Measurements from ENCODE around the gene CSNK1A1. TPM values are rescaled to one million over a fixed set of nuclear protein-coding genes. Genes with fewer than 3 reads are reported as not detected.

The CSNK1A1 gene
- polyA plus RNA-seq, 1 of the 3 experiments (the other 2 are of a cell fraction) = 70.7 TPM

DNA sequence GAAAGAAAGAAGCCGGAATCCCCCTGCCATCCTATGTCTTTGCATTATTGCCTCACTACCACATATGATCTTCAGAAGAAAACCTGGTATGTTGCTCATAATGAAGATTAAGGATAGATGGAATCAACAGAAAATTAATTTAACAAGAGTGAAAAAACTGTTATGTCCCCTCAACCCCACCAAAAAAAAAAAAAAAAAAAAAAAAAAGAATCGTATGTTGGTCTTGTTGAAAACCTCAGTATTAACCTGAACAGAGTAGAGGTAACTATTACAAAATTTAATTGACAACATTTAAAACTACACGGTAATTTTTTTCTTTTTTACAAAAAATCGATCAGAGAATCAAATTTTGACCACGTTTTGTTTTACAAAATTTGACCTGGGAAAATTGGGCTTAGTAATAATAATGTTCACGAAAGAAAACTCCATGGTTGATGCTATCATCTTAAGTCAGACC, 827 bp upstream of the CSNK1A1 start:
- Histone ChIP-seq H4K20me1 (ENCODE audit: insufficient read depth) (peaks cover 7% of the 10 kb centered on the region; the same call in 1 of the 2 replicates), H3K4me2 (peak overlapping the region; percentile 79), H2AFZ (ENCODE audit: low read depth) (peak overlapping the region; percentile 41; the same call in 1 of the 2 replicates), H3K27me3 (ENCODE audit: insufficient read depth) (no peaks in the 10 kb centered on the region), H3K9ac (peak overlapping the region; percentile 100), H3K9me3 (no peaks in the 10 kb centered on the region), H3K79me2 (ENCODE audit: insufficient read depth) (peaks cover 52% of the 10 kb centered on the region), H3K4me3 (ENCODE audit: low read depth in 2 of 2, low read length in 1 of 2) (peak overlapping the region; percentile 88 to 95), H3K9me2 (no peaks in the 10 kb centered on the region), H3F3A (replicated peaks; ENCODE audit: insufficient read depth) (peaks cover 12% of the 10 kb centered on the region), H3K4me1 (ENCODE audit: control insufficient read depth in 1 of 2, insufficient read depth in 2 of 2, low read depth in 1 of 2, low read length in 1 of 2) (peaks cover 4 to 12% of the 10 kb centered on the region in 2 experiments; a peak in 3 of 4 replicates), H3K27ac (ENCODE audit: low read depth in 2 of 2, low read length in 1 of 2) (peak overlapping the region; percentile 92 to 96), H3K36me3 (replicated peaks in 1 of 2; ENCODE audit: control insufficient read depth in 1 of 2, insufficient read depth in 2 of 2, low read length in 1 of 2) (peaks cover 12 to 30% of the 10 kb centered on the region in 2 experiments)
- TF ChIP-seq EP300 (IDR thresholded peaks at IDR 0.05; ENCODE audit: borderline replicate concordance in 1 of 2, low read depth in 1 of 2, low read length in 1 of 2) (no peak), TCF12 (IDR thresholded peaks at IDR 0.05) (no peak), TAF1 (IDR thresholded peaks at IDR 0.05; ENCODE audit: borderline replicate concordance, low read depth, low read length) (no peak), NFIC (IDR thresholded peaks at IDR 0.05; ENCODE audit: borderline replicate concordance) (no peak), ELF1 (IDR thresholded peaks at IDR 0.05) (no peak), MXI1 (IDR thresholded peaks at IDR 0.05; ENCODE audit: low read depth, low read length) (no peak), SIN3A (IDR thresholded peaks at IDR 0.05; ENCODE audit: borderline replicate concordance, low read depth, low read length) (no peak), RCOR1 (IDR thresholded peaks at IDR 0.05; ENCODE audit: low read length) (no peak), RXRA (IDR thresholded peaks at IDR 0.05; ENCODE audit: borderline replicate concordance, low read depth) (no peak), NRF1 (IDR thresholded peaks at IDR 0.05; ENCODE audit: low read depth, low read length) (no peak), FOXJ3 (CRISPR knock-in tag; IDR thresholded peaks at IDR 0.05) (no peak)
- TF ChIP-seq, protein P1, sequence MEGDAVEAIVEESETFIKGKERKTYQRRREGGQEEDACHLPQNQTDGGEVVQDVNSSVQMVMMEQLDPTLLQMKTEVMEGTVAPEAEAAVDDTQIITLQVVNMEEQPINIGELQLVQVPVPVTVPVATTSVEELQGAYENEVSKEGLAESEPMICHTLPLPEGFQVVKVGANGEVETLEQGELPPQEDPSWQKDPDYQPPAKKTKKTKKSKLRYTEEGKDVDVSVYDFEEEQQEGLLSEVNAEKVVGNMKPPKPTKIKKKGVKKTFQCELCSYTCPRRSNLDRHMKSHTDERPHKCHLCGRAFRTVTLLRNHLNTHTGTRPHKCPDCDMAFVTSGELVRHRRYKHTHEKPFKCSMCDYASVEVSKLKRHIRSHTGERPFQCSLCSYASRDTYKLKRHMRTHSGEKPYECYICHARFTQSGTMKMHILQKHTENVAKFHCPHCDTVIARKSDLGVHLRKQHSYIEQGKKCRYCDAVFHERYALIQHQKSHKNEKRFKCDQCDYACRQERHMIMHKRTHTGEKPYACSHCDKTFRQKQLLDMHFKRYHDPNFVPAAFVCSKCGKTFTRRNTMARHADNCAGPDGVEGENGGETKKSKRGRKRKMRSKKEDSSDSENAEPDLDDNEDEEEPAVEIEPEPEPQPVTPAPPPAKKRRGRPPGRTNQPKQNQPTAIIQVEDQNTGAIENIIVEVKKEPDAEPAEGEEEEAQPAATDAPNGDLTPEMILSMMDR (IDR thresholded peaks at IDR 0.05) = no peak
- TF ChIP-seq, protein P2, sequence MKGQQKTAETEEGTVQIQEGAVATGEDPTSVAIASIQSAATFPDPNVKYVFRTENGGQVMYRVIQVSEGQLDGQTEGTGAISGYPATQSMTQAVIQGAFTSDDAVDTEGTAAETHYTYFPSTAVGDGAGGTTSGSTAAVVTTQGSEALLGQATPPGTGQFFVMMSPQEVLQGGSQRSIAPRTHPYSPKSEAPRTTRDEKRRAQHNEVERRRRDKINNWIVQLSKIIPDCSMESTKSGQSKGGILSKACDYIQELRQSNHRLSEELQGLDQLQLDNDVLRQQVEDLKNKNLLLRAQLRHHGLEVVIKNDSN (IDR thresholded peaks at IDR 0.05; ENCODE audit: borderline replicate concordance, low read depth) = no peak
- TF ChIP-seq, protein P3, sequence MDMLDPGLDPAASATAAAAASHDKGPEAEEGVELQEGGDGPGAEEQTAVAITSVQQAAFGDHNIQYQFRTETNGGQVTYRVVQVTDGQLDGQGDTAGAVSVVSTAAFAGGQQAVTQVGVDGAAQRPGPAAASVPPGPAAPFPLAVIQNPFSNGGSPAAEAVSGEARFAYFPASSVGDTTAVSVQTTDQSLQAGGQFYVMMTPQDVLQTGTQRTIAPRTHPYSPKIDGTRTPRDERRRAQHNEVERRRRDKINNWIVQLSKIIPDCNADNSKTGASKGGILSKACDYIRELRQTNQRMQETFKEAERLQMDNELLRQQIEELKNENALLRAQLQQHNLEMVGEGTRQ (IDR thresholded peaks at IDR 0.05; ENCODE audit: borderline replicate concordance, low read depth, low read length) = no peak
- ChIA-PET CTCF (interaction anchor here (0.5 to 7.0 kb wide), 31 partner anchors 10 to 276 kb away, joined by 3 to 79 read pairs (median 4); partner anchors contain the start of genes ARHGEF37 and PCYOX1L), POLR2A (interaction anchor here (0.8 to 1.8 kb wide), 12 partner anchors 9 to 232 kb away, joined by 3 to 7 read pairs (median 4); partner anchors contain the start of genes GRPEL2 and PCYOX1L)
- DNase-seq = no peak
- WGBS (ENCODE audit: low lambda C conversion rate) = 27% methylated on average over 6 of the region's 6 CpGs

Data from SK-N-SH (cell line).